Bronchial epithelial cell (primary cell): ENCODE data around the gene CAMK4. TPM values are rescaled to one million over a fixed set of nuclear protein-coding genes. Genes with fewer than 3 reads are reported as not detected.

ENCODE experiments used
- DNase-seq: peaks from one replicate; pipeline ENCODE4 v3.0.0-alpha.2; 2010; ENCODE audit warnings: low read depth
- FAIRE-seq: peaks from 2 replicates; lab custom pipeline; 2011; peaks lifted over from hg19 to GRCh38; lab: Jason Lieb, UNC
- H3K27me3 ChIP-seq: 2 replicates; pipeline ENCODE4 v1.5.1; 2011; ENCODE audit warnings: low read length; ENCODE audit not compliant: control insufficient read depth, insufficient read depth
- H3K36me3 ChIP-seq: 2 replicates; pipeline ENCODE4 v1.5.1; 2011; ENCODE audit warnings: low read length; ENCODE audit not compliant: control insufficient read depth, insufficient read depth
- H3K4me3 ChIP-seq: 2 replicates; pipeline ENCODE4 v1.5.1; 2011; ENCODE audit warnings: mild to moderate bottlenecking, low read depth, low read length, control low read depth
- CTCF ChIP-seq: IDR thresholded peaks from 2 replicates; pipeline ENCODE4 v1.5.1; 2011; ENCODE audit warnings: mild to moderate bottlenecking, moderate library complexity, low read length, control low read depth, inconsistent platforms; ENCODE audit not compliant: insufficient read depth, severe bottlenecking
- total RNA-seq: library from RNA; depleted of rRNA; stranded (reverse); fragments of >200 nt; gene quantifications from 2 replicates; pipeline ENCODE4 v1.2.1, GENCODE V29; 2014

The CAMK4 gene
- total RNA-seq, 1 donor from 2014 or later: 0.26 TPM

- FAIRE-seq (no peak), DNase-seq (no peak)
- H3K27me3 ChIP-seq: no peaks in the 10 kb centered on the region
- H3K4me3 ChIP-seq: no peak overlapping the region
- TF ChIP-seq CTCF: no peak
- no peaks in the 10 kb centered on the region for H3K36me3 ChIP-seq
Observed at GRCh38 chr5:111226556-111226955, 2.4 kb downstream of the CAMK4 start.

GRCh38 chr5:111227226-111227782 lies 3.1 kb downstream of the CAMK4 start:
- DNase-seq (no peak), FAIRE-seq (no peak)
- no peaks in the 10 kb centered on the region for H3K27me3 ChIP-seq
- H3K4me3 ChIP-seq: no peak overlapping the region
- H3K36me3 ChIP-seq: no peaks in the 10 kb centered on the region
- no peak for TF ChIP-seq CTCF

- H3K27me3 ChIP-seq: no peaks in the 10 kb centered on the region
- FAIRE-seq: no peak
- TF ChIP-seq CTCF: no peak
- H3K36me3 ChIP-seq: no peaks in the 10 kb centered on the region
- DNase-seq: peak; percentile 52
- H3K4me3 ChIP-seq: no peak overlapping the region
Observed at GRCh38 chr5:111227801-111228200, 3.6 kb downstream of the CAMK4 start.

GRCh38 chr5:111228520-111229220 lies 4.5 kb downstream of the CAMK4 start:
- TF ChIP-seq CTCF: no peak
- no peaks in the 10 kb centered on the region for H3K27me3 ChIP-seq

GRCh38 chr5:111229221-111229835 lies 5.1 kb downstream of the CAMK4 start:
- Histone ChIP-seq H3K4me3 (no peak overlapping the region), H3K27me3 (no peaks in the 10 kb centered on the region), H3K36me3 (no peaks in the 10 kb centered on the region)
- FAIRE-seq: no peak
- DNase-seq: no peak
- no peak for TF ChIP-seq CTCF

More at GRCh38 chr5:111228520-111229220, 4.5 kb downstream of the CAMK4 start:
- FAIRE-seq (no peak), DNase-seq (no peak)
- Histone ChIP-seq H3K36me3 (no peaks in the 10 kb centered on the region), H3K4me3 (no peak overlapping the region)
